Keratinocyte (primary cell): ENCODE measurements around the gene CLDN19. TPM values are rescaled to one million over a fixed set of nuclear protein-coding genes. Genes with fewer than 3 reads are reported as not detected.

Experiments used
- DNase-seq: peaks from one replicate; pipeline ENCODE4 v3.0.0-alpha.2; 2011; ENCODE audit warnings: low read depth, missing footprints, low spot score
- FAIRE-seq: peaks from 2 replicates; lab custom pipeline; 2011; peaks lifted over from hg19 to GRCh38; lab: Jason Lieb, UNC
- H2AFZ ChIP-seq: 2 replicates; pipeline ENCODE4 v1.6.0; 2012; ENCODE audit warnings: low read length, control low read depth, inconsistent platforms; ENCODE audit not compliant: control insufficient read depth
- H3K27ac ChIP-seq: 2 replicates; pipeline ENCODE4 v1.5.1; 2011; ENCODE audit warnings: low read length; ENCODE audit not compliant: control insufficient read depth, insufficient read depth
- H3K27me3 ChIP-seq: 3 replicates; pipeline ENCODE4 v1.6.0; 2011; ENCODE audit warnings: low read length; ENCODE audit not compliant: control insufficient read depth, insufficient read depth; ENCODE audit errors: extremely low read depth
- H3K36me3 ChIP-seq, 2 experiments: 2 replicates in 1 of 2; 3 replicates in 1 of 2; pipeline ENCODE4 v1.5.1; 2011; ENCODE audit warnings: low read length in 2 of 2, mild to moderate bottlenecking in 1 of 2; ENCODE audit not compliant: control insufficient read depth in 2 of 2, insufficient read depth in 2 of 2; ENCODE audit errors: extremely low read depth in 1 of 2
- H3K4me1 ChIP-seq: 3 replicates; pipeline ENCODE4 v1.5.1; 2011; ENCODE audit warnings: low read length; ENCODE audit not compliant: control insufficient read depth, insufficient read depth; ENCODE audit errors: extremely low read depth
- H3K4me2 ChIP-seq: 3 replicates; pipeline ENCODE4 v1.6.0; 2011; ENCODE audit warnings: low read depth, low read length; ENCODE audit not compliant: control insufficient read depth, insufficient read depth; ENCODE audit errors: extremely low read depth
- H3K4me3 ChIP-seq, 3 experiments: fragments of 200-600 bp in 1 of 3; sonication (generic) in 1 of 3; 2 replicates in 2 of 3; 3 replicates in 1 of 3; pipeline ENCODE4 v1.5.1; 2011 to 2016; ENCODE audit warnings: low read length in 3 of 3, mild to moderate bottlenecking in 3 of 3, control low read depth in 2 of 3, inconsistent platforms in 1 of 3, low read depth in 1 of 3, mixed read lengths in 1 of 3, mixed run types in 1 of 3, moderate library complexity in 1 of 3; ENCODE audit not compliant: control insufficient read depth in 2 of 3, insufficient read depth in 2 of 3; ENCODE audit errors: extremely low read depth in 1 of 3
- H3K79me2 ChIP-seq: 2 replicates; pipeline ENCODE4 v1.6.0; 2012; ENCODE audit warnings: low read length; ENCODE audit not compliant: control insufficient read depth, insufficient read depth
- H3K9ac ChIP-seq: 3 replicates; pipeline ENCODE4 v1.6.0; 2011; ENCODE audit warnings: low read length; ENCODE audit not compliant: control insufficient read depth, insufficient read depth; ENCODE audit errors: extremely low read depth
- H3K9me1 ChIP-seq: 3 replicates; pipeline ENCODE4 v1.6.0; 2011; ENCODE audit warnings: low read length; ENCODE audit not compliant: control insufficient read depth, insufficient read depth; ENCODE audit errors: extremely low read depth
- H3K9me3 ChIP-seq: 2 replicates; pipeline ENCODE4 v1.5.1; 2012; ENCODE audit warnings: low read depth, low read length; ENCODE audit not compliant: control insufficient read depth
- H4K20me1 ChIP-seq: 3 replicates; pipeline ENCODE4 v1.6.0; 2011; ENCODE audit warnings: low read length; ENCODE audit not compliant: control insufficient read depth, insufficient read depth; ENCODE audit errors: extremely low read depth
- EZH2 ChIP-seq: IDR thresholded peaks from one replicate; pipeline ENCODE4 v1.6.1; 2012; ENCODE audit warnings: inconsistent platforms, mild to moderate bottlenecking, low read length, moderate library complexity
- dilution Hi-C: fragments of 300-500 bp; cut with MboI; formaldehyde crosslinking; loops from one replicate; pipeline ENCODE4 v1.7.0; 2020; ENCODE audit warnings: low sequenced_read_pairs; ENCODE audit not compliant: extremely low pct_ligation_motif_present
- polyA plus RNA-seq, 5 experiments: library from polyadenylated mRNA; depleted of rRNA in 3 of 5; stranded (reverse) in 3 of 5; stranded (forward) in 1 of 5; unstranded in 1 of 5; fragments of >200 nt; gene quantifications; 1 replicate in 1 of 5; 2 replicates in 3 of 5; 3 replicates in 1 of 5; pipeline versions ENCODE4 v1.2.1 to v1.2.3, GENCODE V29; 2011 to 2012; ENCODE audit warnings: missing spikeins in 2 of 5, low read depth in 1 of 5, low replicate concordance in 1 of 5
- TF ChIP-seq, protein P1 (sequence below), 3 experiments: IDR thresholded peaks in 1 of 3; conservative IDR thresholded peaks in 1 of 3; optimal IDR thresholded peaks in 1 of 3; 2 replicates in 2 of 3; 3 replicates in 1 of 3; pipeline versions ENCODE3 to v1.5.1; 2011; ENCODE audit warnings: low read length in 3 of 3, mild to moderate bottlenecking in 3 of 3, moderate library complexity in 2 of 3, control low read depth in 1 of 3, inconsistent platforms in 1 of 3; ENCODE audit not compliant: insufficient read depth in 2 of 3; ENCODE audit errors: extremely low read depth in 1 of 3

CLDN19 gene
- polyA plus RNA-seq, 1 donor (not counting 4 experiments of a cell fraction or from before 2014, with no cell fraction given) = not detected

DNA sequence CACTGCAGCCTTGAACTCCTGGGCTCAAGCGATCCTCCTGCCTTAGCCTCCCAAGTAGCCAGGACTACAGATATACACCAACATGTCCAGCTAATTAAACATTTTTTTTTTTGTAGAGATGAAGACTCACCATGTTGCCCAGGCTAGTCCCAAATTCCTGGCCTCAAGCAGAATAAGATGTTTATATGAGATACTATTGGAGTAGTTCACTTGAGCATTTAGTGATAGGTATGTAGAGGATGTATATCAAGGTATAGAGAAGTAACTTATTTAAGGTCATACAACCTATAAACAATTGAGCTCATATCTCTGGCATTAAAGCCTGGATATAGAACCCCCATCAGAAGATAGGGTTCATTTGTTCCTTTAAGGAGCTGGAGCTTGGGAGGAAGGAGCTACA lies 40.1 kb upstream of the CLDN19 start:
- Histone ChIP-seq H3K4me2 (no peak overlapping the region), H3K9ac (no peak overlapping the region), H3K79me2 (no peaks in the 10 kb centered on the region), H3K36me3 (peaks cover 10 to 40% of the 10 kb centered on the region in 2 experiments), H3K4me3 (no peak overlapping the region), H3K4me1 (peaks cover 4% of the 10 kb centered on the region), H3K9me3 (no peaks in the 10 kb centered on the region), H3K27me3 (peaks cover 5% of the 10 kb centered on the region), H2AFZ (no peak overlapping the region), H3K27ac (no peak overlapping the region), H3K9me1 (no peaks in the 10 kb centered on the region), H4K20me1 (no peaks in the 10 kb centered on the region)
- FAIRE-seq (no peak), DNase-seq (no peak)
- dilution Hi-C loops = no loop called here
- TF ChIP-seq, protein P1, sequence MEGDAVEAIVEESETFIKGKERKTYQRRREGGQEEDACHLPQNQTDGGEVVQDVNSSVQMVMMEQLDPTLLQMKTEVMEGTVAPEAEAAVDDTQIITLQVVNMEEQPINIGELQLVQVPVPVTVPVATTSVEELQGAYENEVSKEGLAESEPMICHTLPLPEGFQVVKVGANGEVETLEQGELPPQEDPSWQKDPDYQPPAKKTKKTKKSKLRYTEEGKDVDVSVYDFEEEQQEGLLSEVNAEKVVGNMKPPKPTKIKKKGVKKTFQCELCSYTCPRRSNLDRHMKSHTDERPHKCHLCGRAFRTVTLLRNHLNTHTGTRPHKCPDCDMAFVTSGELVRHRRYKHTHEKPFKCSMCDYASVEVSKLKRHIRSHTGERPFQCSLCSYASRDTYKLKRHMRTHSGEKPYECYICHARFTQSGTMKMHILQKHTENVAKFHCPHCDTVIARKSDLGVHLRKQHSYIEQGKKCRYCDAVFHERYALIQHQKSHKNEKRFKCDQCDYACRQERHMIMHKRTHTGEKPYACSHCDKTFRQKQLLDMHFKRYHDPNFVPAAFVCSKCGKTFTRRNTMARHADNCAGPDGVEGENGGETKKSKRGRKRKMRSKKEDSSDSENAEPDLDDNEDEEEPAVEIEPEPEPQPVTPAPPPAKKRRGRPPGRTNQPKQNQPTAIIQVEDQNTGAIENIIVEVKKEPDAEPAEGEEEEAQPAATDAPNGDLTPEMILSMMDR (optimal IDR thresholded peaks at IDR 0.05 in 1 of 3, IDR thresholded peaks at IDR 0.05 in 1 of 3, conservative IDR thresholded peaks at IDR 0.05 in 1 of 3; ENCODE audit: extremely low read depth in 1 of 3, insufficient read depth in 2 of 3, low read length in 3 of 3) = no peak
- no peak for TF ChIP-seq EZH2

DNA sequence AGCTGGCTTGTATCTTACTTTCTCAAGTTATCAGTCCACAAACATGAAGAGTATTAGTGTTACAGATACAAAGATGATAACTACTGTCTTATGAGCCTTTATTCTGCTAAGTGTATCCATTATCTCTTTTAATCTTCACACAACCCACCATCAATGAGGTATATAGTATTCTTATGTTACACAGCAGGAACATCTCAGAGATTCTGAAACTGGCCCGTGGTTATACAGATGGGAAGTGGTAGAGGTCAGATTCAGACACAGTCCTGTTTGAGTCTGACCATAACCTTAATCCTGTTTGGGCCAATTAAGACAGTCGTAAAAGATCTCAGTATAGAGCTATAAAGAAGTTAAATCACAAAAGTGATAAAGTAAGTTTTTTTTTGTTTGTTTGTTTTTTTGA lies 39.7 kb upstream of the CLDN19 start:
- H3K9me3 ChIP-seq = no peaks in the 10 kb centered on the region
- H3K9me1 ChIP-seq = no peaks in the 10 kb centered on the region
- H2AFZ ChIP-seq = no peak overlapping the region
- H3K4me3 ChIP-seq = no peak overlapping the region
- FAIRE-seq = no peak
- H3K4me1 ChIP-seq = peaks cover 4% of the 10 kb centered on the region
- H3K9ac ChIP-seq = no peak overlapping the region
- H3K27me3 ChIP-seq = peaks cover under 1% of the 10 kb centered on the region
- H3K27ac ChIP-seq = no peak overlapping the region
- H3K79me2 ChIP-seq = no peaks in the 10 kb centered on the region
- TF ChIP-seq EZH2 = no peak
- TF ChIP-seq, protein P1 (optimal IDR thresholded peaks at IDR 0.05 in 1 of 3, IDR thresholded peaks at IDR 0.05 in 1 of 3, conservative IDR thresholded peaks at IDR 0.05 in 1 of 3; ENCODE audit: extremely low read depth in 1 of 3, insufficient read depth in 2 of 3, low read length in 3 of 3) = no peak
- dilution Hi-C loops = no loop called here
- H3K36me3 ChIP-seq = peaks cover 14 to 42% of the 10 kb centered on the region in 2 experiments
- no peak for DNase-seq
- H3K4me2 ChIP-seq = no peak overlapping the region
- H4K20me1 ChIP-seq = no peaks in the 10 kb centered on the region
